Adipocyte (in vitro differentiated cells): ENCODE measurements around the gene KLHDC4.

Experiments
- DNase-seq: peaks from one replicate; pipeline ENCODE4 v3.0.0-alpha.2; 2015; ENCODE audit warnings: low read depth
- H3K27me3 ChIP-seq: replicated peaks from 2 replicates; pipeline ENCODE4 v1.7.0; 2013; ENCODE audit warnings: mild to moderate bottlenecking, low read length, moderate library complexity; ENCODE audit not compliant: control insufficient read depth, insufficient read depth
- H3K36me3 ChIP-seq: 2 replicates; pipeline ENCODE4 v1.7.0; 2013; ENCODE audit warnings: low read length, mild to moderate bottlenecking, moderate library complexity; ENCODE audit not compliant: control insufficient read depth, insufficient read depth, severe bottlenecking
- H3K4me1 ChIP-seq: 2 replicates; pipeline ENCODE4 v1.7.0; 2013; ENCODE audit warnings: mild to moderate bottlenecking, low read length, moderate library complexity; ENCODE audit not compliant: control insufficient read depth, insufficient read depth
- H3K4me3 ChIP-seq: 2 replicates; pipeline ENCODE4 v1.7.0; 2013; ENCODE audit warnings: mild to moderate bottlenecking, low read length, moderate library complexity
- H3K9ac ChIP-seq: 2 replicates; pipeline ENCODE4 v1.7.0; 2013; ENCODE audit warnings: mild to moderate bottlenecking, low read length, moderate library complexity
- H3K9me3 ChIP-seq: 2 replicates; pipeline ENCODE4 v1.7.0; 2013; ENCODE audit warnings: mild to moderate bottlenecking, low read length, moderate library complexity; ENCODE audit not compliant: control insufficient read depth

Gene KLHDC4

DNA sequence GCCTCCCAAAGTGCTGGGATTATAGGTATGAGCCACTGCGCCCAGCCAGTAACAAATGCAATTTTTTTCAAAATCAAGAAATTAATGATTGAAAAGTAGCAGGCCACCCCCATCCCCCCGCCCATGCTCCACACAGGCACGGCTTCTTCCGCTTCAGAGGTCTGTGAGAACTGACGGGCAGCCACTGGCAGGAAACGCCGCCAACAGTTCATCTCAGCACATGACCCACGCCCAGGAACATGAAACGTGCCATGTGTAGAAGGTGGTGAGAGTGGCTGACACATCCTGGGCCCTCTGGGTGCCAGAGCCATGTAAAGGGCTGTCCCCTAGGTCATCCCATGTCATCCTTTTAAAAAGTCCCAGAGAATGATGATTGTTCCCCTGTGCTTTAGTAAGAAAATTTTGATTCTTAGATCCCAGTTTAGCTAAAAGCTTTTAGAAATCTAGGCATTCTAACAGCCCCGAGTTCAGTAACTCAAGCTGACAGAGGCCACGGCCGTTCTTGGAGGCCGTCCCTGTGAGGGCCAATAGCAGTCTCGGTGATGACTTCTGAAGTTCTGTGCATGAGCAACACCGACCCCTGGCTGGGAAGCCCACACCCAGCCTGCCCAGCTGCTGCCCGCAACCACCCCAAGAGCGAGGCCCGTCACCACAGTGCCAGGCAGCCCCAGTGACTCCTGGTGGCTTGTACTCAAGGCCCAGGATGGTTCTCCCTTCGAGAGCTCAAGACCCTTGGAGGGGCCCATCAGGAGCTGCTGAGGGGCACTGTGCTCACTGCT lies 52.1 kb downstream of the KLHDC4 start:
- no peak for DNase-seq
- Histone ChIP-seq H3K27me3 (no peaks in the 10 kb centered on the region), H3K9me3 (no peaks in the 10 kb centered on the region), H3K36me3 (peaks cover 43% of the 10 kb centered on the region), H3K9ac (no peak overlapping the region), H3K4me1 (no peaks in the 10 kb centered on the region), H3K4me3 (no peak overlapping the region)

DNA sequence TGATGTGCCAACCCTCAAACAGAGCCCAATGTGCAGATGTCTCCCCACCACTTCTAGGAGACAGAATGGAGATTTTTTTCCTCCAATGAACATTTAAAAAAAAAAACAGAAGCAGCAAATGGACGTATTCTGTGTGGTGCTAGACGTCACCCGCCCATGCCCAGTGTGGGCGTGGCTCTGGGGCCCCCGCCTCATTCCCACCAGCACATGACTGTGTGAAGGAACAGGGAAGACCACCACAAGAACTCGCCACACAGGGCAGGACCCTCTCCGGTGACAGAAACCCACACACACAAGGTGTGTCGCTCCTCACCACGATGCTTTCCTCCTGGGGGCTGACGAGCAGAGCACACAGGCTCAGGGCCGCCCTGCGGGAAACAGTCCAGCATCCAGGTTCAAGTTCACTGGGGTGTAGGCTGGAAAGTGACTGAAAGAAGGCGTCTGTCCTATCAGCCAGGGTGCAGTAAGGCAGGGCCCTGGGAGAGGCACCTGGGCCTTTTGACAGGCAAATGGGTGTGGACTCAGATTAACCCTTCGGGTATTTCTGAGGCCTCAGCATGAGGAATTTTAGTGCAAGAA lies 53.5 kb downstream of the KLHDC4 start:
- DNase-seq, result no peak
- H3K27me3 ChIP-seq, result no peaks in the 10 kb centered on the region
- peaks cover 47% of the 10 kb centered on the region for H3K36me3 ChIP-seq
- H3K4me1 ChIP-seq, result no peaks in the 10 kb centered on the region
- no peak overlapping the region for H3K9ac ChIP-seq
- H3K4me3 ChIP-seq, result no peak overlapping the region
- no peaks in the 10 kb centered on the region for H3K9me3 ChIP-seq

DNA sequence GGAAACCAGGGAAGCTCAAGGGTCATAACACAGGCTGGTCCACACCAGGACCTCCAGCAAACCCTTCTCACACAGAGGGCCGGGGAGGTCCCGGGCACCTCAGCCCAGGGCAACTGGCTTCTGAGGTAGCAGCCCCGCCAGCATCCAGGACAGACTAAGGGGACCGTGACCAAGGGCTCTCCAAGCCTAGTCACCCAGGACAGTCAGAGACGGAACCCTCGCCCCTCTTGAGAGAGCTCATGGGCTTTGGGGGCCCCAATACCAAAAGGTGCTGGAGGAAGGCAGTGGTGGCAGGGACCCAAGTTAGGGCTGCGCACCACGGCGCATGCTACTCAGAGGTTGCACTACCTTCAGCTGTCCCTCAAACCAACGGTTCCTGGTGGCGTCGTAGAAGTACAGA lies 54.9 kb downstream of the KLHDC4 start:
- Histone ChIP-seq H3K9ac (no peak overlapping the region), H3K9me3 (no peaks in the 10 kb centered on the region), H3K4me1 (no peaks in the 10 kb centered on the region), H3K36me3 (peaks cover 51% of the 10 kb centered on the region), H3K4me3 (no peak overlapping the region), H3K27me3 (no peaks in the 10 kb centered on the region)
- no peak for DNase-seq

DNA sequence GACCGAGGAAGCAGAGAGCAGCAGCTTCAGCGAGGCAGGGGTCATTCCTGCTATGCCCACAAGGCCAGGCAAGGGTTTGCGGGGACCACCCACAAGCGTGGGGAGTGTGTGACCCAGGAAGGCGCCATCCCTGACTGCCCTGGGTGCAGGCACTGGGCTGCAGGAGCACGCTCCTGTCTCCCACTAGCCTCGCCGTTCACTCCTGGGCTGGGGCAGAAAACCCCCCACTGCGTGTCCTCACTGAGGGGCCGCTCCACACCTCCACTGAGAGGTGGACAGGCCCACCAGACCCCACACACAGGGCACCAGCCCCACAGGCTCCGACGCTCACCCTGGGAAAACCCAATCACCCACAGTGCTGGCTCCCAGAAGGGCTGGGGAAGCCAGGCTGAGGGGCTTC lies 56.1 kb downstream of the KLHDC4 start:
- Histone ChIP-seq H3K9me3 (no peaks in the 10 kb centered on the region), H3K36me3 (peaks cover 40% of the 10 kb centered on the region), H3K27me3 (no peaks in the 10 kb centered on the region), H3K4me3 (no peak overlapping the region), H3K4me1 (no peaks in the 10 kb centered on the region), H3K9ac (no peak overlapping the region)
- no peak for DNase-seq

DNA sequence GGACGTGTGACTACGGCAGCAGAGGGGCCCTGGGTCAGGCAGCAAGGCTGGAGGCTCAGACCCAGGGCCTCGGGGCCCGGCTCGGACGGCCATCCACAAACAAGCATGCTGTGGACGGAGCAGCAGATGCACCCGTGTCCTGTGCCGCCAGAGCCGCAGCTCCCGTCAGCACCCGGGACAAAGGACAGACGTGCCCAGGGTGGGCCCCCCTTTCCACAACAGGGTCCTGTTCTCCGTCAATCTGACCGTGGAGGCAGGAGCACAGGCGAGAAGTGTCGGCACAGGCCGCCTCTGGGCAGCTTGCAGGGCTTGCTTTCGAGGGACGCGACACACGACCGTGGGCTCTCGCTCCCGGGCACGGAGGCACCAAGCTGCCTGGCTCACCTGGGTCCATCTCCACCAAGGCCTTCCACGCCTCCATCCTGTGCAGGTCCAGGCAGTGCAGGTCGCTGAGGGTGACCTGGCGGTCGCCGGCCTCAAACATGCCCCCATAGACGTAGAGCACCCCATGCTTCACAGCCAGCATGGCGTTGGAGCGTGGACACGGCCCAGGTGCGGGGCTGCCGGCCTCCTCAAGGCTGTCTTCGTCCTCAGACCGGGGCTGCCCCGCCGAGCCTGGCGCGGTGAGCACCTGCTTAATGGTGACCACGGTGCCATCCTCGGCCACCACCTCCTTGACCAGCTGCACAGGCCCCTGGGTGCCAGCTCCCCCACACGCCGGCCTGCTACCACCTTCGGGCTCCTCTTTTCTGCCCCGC lies 56.7 kb downstream of the KLHDC4 start:
- Histone ChIP-seq H3K9me3 (no peaks in the 10 kb centered on the region), H3K27me3 (no peaks in the 10 kb centered on the region), H3K4me1 (no peaks in the 10 kb centered on the region), H3K36me3 (peaks cover 40% of the 10 kb centered on the region), H3K9ac (no peak overlapping the region), H3K4me3 (no peak overlapping the region)
- no peak for DNase-seq

DNA sequence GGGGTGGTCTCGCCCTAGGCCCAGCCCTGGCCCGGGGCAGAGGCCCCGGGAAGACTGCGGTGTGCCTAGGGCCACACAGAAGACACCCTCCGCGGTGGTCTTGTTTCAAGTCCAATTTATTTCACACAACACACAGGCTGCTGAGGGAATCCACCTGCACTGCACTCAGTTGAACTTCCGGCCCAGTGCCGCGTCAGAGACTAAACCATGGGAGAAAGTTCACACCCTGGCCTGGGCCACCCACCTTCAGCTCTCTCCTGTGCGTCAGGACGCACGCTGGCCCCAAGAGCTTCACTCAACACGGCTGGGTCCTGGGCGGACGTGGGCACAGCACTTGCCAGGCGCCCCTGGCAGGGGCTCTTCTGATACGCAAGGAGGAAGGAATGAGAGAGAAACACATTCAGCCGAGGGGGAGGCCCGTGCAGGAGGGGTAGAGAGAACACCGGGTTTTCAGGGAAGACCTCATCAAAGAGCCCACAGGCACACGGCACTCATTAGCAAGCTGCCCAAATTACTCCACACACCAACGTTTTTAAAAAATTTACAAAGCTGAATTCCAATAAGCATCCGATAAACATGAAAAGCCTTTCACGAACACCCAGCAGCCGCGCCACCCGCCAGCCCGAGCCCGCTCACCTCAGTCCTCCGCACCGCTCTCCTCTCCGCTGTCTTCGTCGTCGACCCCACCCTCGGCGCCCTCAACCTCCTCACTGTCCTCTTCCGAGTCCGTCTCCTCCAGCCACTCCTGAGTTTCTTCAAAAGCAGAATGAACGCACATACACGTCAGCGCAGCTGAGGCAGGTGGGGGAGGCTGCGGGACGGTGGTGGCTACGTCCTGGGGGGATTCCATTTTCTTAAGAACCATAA lies 57.8 kb downstream of the KLHDC4 start:
- no peaks in the 10 kb centered on the region for H3K4me1 ChIP-seq
- no peak overlapping the region for H3K4me3 ChIP-seq
- no peaks in the 10 kb centered on the region for H3K9me3 ChIP-seq
- H3K9ac ChIP-seq, result no peak overlapping the region
- peaks cover 31% of the 10 kb centered on the region for H3K36me3 ChIP-seq
- DNase-seq, result no peak
- no peaks in the 10 kb centered on the region for H3K27me3 ChIP-seq

DNA sequence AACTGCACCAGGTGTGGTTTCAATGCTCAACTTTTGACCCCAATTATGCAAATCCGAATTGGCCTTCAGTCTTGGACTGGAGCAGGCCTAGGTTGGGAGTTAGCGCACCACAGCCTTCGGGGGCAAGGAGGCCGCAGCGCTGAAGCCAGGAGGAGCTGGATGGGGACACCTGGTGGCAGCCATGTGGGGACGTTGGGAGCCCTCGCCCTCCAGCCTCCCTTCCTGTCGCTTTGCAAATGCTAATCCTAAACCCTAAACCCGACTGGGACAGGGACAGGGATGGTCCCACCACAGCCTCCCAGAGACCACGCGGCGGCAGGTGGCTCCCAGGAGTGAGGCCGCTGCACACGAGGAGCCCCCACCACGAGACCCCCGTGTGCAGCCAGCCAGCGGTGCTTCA lies 58.7 kb downstream of the KLHDC4 start:
- Histone ChIP-seq H3K4me3 (no peak overlapping the region), H3K4me1 (no peaks in the 10 kb centered on the region), H3K27me3 (no peaks in the 10 kb centered on the region), H3K36me3 (peaks cover 31% of the 10 kb centered on the region), H3K9ac (no peak overlapping the region), H3K9me3 (no peaks in the 10 kb centered on the region)
- no peak for DNase-seq

DNA sequence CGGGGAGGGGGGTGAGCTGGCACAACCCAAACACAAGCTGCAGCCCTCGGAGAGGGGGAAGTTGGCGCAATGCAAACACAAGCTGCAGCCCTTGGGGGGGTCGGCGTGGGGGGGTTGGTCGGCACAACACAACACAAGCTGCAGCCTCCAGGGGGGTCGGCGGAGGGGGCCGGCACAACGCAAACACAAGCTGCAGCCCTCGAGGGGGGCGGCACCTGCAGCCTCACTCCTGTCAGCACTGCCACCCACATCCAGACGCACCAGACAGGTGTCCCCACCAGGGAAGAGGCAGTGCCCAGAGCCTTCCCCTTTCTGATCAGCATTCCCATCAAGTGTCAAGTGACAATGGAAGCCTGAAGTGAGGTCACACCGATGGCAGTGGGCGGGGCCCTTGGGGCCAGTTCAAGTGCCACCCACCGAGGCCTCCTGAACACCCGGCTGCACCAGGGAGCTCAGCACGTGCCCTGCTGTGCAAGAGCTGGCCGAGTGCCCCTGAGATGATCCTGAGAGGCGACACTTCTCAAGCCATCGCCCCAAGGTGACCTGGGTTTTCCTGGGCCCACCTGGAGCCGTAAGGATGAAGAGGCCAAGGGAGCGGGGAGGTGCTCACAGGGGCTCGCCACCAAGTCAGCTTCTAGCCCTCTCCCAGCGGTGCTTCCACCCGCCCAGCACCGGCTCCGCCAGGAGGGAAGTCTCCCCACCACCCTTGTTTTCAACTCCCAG lies 59.3 kb downstream of the KLHDC4 start:
- no peaks in the 10 kb centered on the region for H3K27me3 ChIP-seq
- peaks cover 31% of the 10 kb centered on the region for H3K36me3 ChIP-seq
- no peak overlapping the region for H3K9ac ChIP-seq
- no peaks in the 10 kb centered on the region for H3K4me1 ChIP-seq
- no peaks in the 10 kb centered on the region for H3K9me3 ChIP-seq
- no peak overlapping the region for H3K4me3 ChIP-seq
- no peak for DNase-seq

DNA sequence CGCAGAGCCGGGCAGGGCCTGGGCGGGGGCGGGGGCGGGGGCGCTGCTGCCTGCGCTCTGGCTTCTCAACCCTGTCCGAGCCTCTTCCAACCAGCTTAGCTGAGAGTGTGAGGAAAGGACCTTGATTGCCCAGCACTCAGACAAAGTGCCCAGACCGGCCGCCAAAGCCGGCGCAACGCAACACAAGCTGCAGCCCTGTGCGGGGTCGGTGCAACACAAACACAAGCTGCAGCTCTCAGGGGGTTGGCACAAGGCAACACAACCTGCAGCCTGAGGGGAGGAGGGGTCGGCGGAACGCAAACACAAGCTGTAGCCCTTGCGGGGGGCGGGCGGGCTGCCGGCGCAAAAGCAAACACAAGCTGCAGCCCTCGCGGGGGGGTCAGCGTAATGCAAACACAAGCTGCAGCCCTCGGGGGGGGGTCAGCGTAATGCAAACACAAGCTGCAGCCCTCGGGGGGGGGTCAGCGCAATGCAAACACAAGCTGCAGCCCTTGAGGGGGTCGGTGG lies 60.0 kb downstream of the KLHDC4 start:
- Histone ChIP-seq H3K27me3 (no peaks in the 10 kb centered on the region), H3K36me3 (peaks cover 27% of the 10 kb centered on the region), H3K4me3 (no peak overlapping the region), H3K9ac (no peak overlapping the region), H3K4me1 (no peaks in the 10 kb centered on the region), H3K9me3 (no peaks in the 10 kb centered on the region)
- no peak for DNase-seq

DNA sequence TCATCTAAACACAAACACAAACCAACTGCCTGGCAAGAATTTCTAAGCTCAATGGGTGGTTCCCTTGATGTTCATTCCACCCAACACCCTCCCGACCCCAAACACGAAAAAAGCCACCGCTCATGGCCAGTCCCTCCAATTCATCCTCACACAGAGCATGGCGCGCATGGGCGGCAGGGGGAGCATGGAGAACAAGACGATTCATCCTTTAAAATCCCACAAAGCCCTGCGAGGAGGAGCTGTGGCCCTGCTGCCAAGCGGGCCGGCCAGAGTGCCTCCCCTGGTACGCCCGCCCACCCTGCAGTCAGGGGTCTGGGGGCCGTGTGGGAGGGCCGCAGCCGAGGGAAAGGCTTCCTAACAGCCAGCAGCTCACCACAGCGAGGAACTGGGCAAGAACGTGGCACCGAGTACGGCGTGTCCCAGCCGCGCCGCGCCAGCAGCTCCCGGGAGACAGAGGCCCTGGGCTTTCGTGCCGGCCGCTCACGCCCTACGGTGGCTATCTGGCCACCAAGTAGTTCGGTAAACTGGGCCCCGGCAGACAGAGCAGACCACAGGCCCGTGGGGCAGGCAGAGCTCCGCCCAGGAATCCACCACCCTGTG lies 60.9 kb downstream of the KLHDC4 start:
- H3K4me3 ChIP-seq, result no peak overlapping the region
- no peak for DNase-seq
- no peak overlapping the region for H3K9ac ChIP-seq
- no peaks in the 10 kb centered on the region for H3K4me1 ChIP-seq
- H3K27me3 ChIP-seq, result no peaks in the 10 kb centered on the region
- no peaks in the 10 kb centered on the region for H3K9me3 ChIP-seq
- peaks cover 25% of the 10 kb centered on the region for H3K36me3 ChIP-seq
